Left ventricle myocardium superior (tissue), 1 donor: ENCODE data around the gene MAMSTR. TPM values are rescaled to one million over a fixed set of nuclear protein-coding genes. Genes with fewer than 3 reads are reported as not detected.

ENCODE experiments used
- ATAC-seq: fragments of 200-7000 bp; cut with Tn5 transposase; one replicate; pipeline ENCODE4 v1.9.1; 2020; ENCODE audit warnings: mild to moderate bottlenecking, moderate library complexity
- DNase-seq: peaks from one replicate; pipeline ENCODE4 v3.0.0-alpha.2; 2020
- intact Hi-C: fragments of 100-400 bp; cut with micrococcal nuclease; formaldehyde crosslinking; loops from one replicate; pipeline ENCODE4 v1.11.0; 2022
- total RNA-seq: library from RNA; stranded (reverse); fragmentation: NEBNext Ultra II Directional; extraction: Animal tissue kit (Norgen Biotek cat#: 25700); gene quantifications from one replicate; pipeline ENCODE4 v1.2.1, GENCODE V29; 2021
- donor health status: DM: no; HTN: yes; CAD: no; lungs with severe emphysema.

MAMSTR gene
- total RNA-seq, 1 donor from 2014 or later = 3.0 TPM

GRCh38 chr19:48673436-48674100 lies 46.0 kb downstream of the MAMSTR start:
- intact Hi-C loops = no loop called here
- DNase-seq (no peak), ATAC-seq (no peak)

- ATAC-seq = no peak
- intact Hi-C loops = no loop called here
- DNase-seq = no peak
Measured at GRCh38 chr19:48672994-48673393, 46.5 kb downstream of the MAMSTR start, which contains the start of gene NTN5. TSS of gene NTN5 (minus strand) at chr19:48673017. CDS start at chr19:48670986, 2,031 bp downstream.

- ATAC-seq (no peak), DNase-seq (no peak)
- intact Hi-C loops = no loop called here
Measured at GRCh38 chr19:48671446-48671995, 48.0 kb downstream of the MAMSTR start.

- intact Hi-C loops = no loop called here
- no peak for DNase-seq
- no peak for ATAC-seq
Measured at GRCh38 chr19:48670699-48671445, 48.7 kb downstream of the MAMSTR start.

- no peak for ATAC-seq
- no peak for DNase-seq
- intact Hi-C loops = no loop called here
Measured at GRCh38 chr19:48669903-48670668, 49.4 kb downstream of the MAMSTR start.

- intact Hi-C loops = no loop called here
- no peak for DNase-seq
- no peak for ATAC-seq
Measured at GRCh38 chr19:48668761-48669160, 50.8 kb downstream of the MAMSTR start.

GRCh38 chr19:48668332-48668731 lies 51.2 kb downstream of the MAMSTR start:
- no peak for DNase-seq
- intact Hi-C loops = no loop called here
- ATAC-seq = no peak

GRCh38 chr19:48665786-48666185 lies 53.7 kb downstream of the MAMSTR start:
- DNase-seq = no peak
- intact Hi-C loops = no loop called here
- ATAC-seq = no peak

GRCh38 chr19:48664476-48664875 lies 55.0 kb downstream of the MAMSTR start:
- no peak for DNase-seq
- intact Hi-C loops = no loop called here
- no peak for ATAC-seq

- DNase-seq = no peak
- no peak for ATAC-seq
- intact Hi-C loops = no loop called here
Measured at GRCh38 chr19:48663667-48664066, 55.9 kb downstream of the MAMSTR start.

Other genes starting within 250 kb of the MAMSTR start
- gene LMTK3, start 207.9 kb downstream of the MAMSTR start, total RNA-seq = 1.4 TPM
- 0.35 TPM for gene SULT2B1, start 167.6 kb downstream of the MAMSTR start, total RNA-seq
- not detected for gene SPACA4, start 113.0 kb downstream of the MAMSTR start, total RNA-seq
- not detected for gene FAM83E, start 104.6 kb downstream of the MAMSTR start, total RNA-seq
- 554 TPM for gene RPL18, start 100.5 kb downstream of the MAMSTR start, total RNA-seq
- 7.2 TPM for gene SPHK2, start 100.2 kb downstream of the MAMSTR start, total RNA-seq
- 22.8 TPM for gene DBP, start 82.3 kb downstream of the MAMSTR start, total RNA-seq
- 6.3 TPM for gene CA11, start 73.5 kb downstream of the MAMSTR start, total RNA-seq
- gene NTN5, start 46.7 kb downstream of the MAMSTR start, total RNA-seq = not detected
- not detected for gene FUT2, start 23.8 kb downstream of the MAMSTR start, total RNA-seq
- gene RASIP1, start 20.9 kb upstream of the MAMSTR start, total RNA-seq = 13.7 TPM
- gene IZUMO1, start 27.2 kb upstream of the MAMSTR start, total RNA-seq = 1.0 TPM
- 1.6 TPM for gene FUT1, start 32.9 kb upstream of the MAMSTR start, total RNA-seq
- not detected for gene FGF21, start 35.8 kb upstream of the MAMSTR start, total RNA-seq
- 64.6 TPM for gene BCAT2, start 91.3 kb upstream of the MAMSTR start, total RNA-seq
- gene HSD17B14, start 116.8 kb upstream of the MAMSTR start, total RNA-seq = 1.2 TPM
- gene PLEKHA4, start 148.9 kb upstream of the MAMSTR start, total RNA-seq = 22.2 TPM
- 63.0 TPM for gene PPP1R15A, start 152.7 kb upstream of the MAMSTR start, total RNA-seq
- not detected for gene TULP2, start 179.0 kb upstream of the MAMSTR start, total RNA-seq
- gene NUCB1, start 180.6 kb upstream of the MAMSTR start, total RNA-seq = 265 TPM
- not detected for gene DHDH, start 214.0 kb upstream of the MAMSTR start, total RNA-seq
- 22.0 TPM for gene BAX, start 235.2 kb upstream of the MAMSTR start, total RNA-seq
- gene FTL, start 245.6 kb upstream of the MAMSTR start, total RNA-seq = 684 TPM